Measurements from ENCODE around the gene EIF1AX.

DNA sequence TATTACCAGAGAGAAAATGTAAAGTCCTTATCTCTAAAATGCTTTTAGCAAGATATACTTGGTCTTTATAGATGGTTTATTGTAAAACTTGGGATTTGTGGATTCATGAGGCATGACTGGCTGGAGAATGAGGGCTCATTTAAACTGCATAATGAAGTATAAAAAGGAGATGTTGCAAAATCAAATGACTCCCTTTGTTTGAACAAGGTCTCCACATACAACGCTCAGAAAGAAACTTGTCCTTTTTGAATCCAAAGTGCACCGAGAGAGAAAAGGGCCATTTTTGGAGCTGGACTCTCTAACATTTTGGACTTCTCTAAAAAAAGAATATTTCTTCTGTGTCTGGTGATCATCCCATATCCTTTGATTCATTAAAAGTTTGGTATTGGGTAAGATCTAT is 7.7 kb upstream of the EIF1AX start:
- TF ChIP-seq, protein P1, sequence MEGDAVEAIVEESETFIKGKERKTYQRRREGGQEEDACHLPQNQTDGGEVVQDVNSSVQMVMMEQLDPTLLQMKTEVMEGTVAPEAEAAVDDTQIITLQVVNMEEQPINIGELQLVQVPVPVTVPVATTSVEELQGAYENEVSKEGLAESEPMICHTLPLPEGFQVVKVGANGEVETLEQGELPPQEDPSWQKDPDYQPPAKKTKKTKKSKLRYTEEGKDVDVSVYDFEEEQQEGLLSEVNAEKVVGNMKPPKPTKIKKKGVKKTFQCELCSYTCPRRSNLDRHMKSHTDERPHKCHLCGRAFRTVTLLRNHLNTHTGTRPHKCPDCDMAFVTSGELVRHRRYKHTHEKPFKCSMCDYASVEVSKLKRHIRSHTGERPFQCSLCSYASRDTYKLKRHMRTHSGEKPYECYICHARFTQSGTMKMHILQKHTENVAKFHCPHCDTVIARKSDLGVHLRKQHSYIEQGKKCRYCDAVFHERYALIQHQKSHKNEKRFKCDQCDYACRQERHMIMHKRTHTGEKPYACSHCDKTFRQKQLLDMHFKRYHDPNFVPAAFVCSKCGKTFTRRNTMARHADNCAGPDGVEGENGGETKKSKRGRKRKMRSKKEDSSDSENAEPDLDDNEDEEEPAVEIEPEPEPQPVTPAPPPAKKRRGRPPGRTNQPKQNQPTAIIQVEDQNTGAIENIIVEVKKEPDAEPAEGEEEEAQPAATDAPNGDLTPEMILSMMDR (IDR thresholded peaks at IDR 0.05; ENCODE audit: low read depth, low read length), result no peak
- TF ChIP-seq POLR2A (IDR thresholded peaks at IDR 0.05; ENCODE audit: extremely low read depth, insufficient read length), result no peak
- TF ChIP-seq, protein P2, sequence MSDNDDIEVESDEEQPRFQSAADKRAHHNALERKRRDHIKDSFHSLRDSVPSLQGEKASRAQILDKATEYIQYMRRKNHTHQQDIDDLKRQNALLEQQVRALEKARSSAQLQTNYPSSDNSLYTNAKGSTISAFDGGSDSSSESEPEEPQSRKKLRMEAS (IDR thresholded peaks at IDR 0.05; ENCODE audit: low read depth, low read length), result no peak
- TF ChIP-seq MYC (IDR thresholded peaks at IDR 0.05; ENCODE audit: low read depth, low read length), result no peak
